ENCODE measurements around the gene ZNF79. TPM values are rescaled to one million over a fixed set of nuclear protein-coding genes. Genes with fewer than 3 reads are reported as not detected.

The ZNF79 gene
- total RNA-seq, 1 experiment from 2014 or later = 9.3 TPM

DNA sequence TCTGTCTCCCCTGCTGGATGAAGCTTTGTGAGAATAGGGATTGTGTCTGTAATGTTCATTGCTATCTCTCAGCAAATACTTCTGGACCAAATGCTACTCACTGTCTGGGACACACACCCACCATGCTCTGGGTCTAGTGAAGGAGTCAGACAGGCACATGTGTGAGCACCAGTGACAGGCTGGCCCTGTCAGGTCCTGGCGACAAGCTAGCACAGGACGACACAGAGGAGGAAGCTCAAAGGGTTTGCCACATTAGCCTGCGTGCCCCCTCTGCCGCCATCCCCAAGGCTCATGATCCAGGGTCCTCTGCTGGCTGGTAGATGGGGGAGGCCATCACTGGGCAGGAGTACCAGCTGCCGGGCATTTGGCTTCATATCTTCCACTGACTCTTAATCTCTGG lies 50.4 kb downstream of the ZNF79 start:
- CTCF ChIA-PET = interaction anchor here (0.9 to 1.7 kb wide), 2 partner anchors 16 to 595 kb away, joined by 3 to 5 read pairs; no protein-coding TSS in a partner anchor
- intact Hi-C loops (cut with micrococcal nuclease) = no loop called here
- Mint-ChIP-seq H3K27ac (ENCODE audit: low read depth, unreplicated experiment) (no peak overlapping the region), H3K4me1 (ENCODE audit: insufficient read depth, unreplicated experiment) (no peaks in the 10 kb centered on the region), H3K27me3 (ENCODE audit: insufficient read depth, unreplicated experiment) (no peaks in the 10 kb centered on the region), H3K36me3 (ENCODE audit: insufficient read depth, unreplicated experiment) (peaks cover 25% of the 10 kb centered on the region), H3K9me3 (ENCODE audit: unreplicated experiment) (no peaks in the 10 kb centered on the region), H3K4me3 (ENCODE audit: unreplicated experiment) (no peak overlapping the region)
- no TSS peak for BruUV-seq (replicated peaks)
- DNase-seq (ENCODE audit: unreplicated experiment) = no peak
- POLR2A ChIA-PET = interaction anchor here (0.6 kb wide), 1 partner anchor 18 kb away, joined by 3 read pairs; no protein-coding TSS in a partner anchor
- TF ChIP-seq, protein P1, sequence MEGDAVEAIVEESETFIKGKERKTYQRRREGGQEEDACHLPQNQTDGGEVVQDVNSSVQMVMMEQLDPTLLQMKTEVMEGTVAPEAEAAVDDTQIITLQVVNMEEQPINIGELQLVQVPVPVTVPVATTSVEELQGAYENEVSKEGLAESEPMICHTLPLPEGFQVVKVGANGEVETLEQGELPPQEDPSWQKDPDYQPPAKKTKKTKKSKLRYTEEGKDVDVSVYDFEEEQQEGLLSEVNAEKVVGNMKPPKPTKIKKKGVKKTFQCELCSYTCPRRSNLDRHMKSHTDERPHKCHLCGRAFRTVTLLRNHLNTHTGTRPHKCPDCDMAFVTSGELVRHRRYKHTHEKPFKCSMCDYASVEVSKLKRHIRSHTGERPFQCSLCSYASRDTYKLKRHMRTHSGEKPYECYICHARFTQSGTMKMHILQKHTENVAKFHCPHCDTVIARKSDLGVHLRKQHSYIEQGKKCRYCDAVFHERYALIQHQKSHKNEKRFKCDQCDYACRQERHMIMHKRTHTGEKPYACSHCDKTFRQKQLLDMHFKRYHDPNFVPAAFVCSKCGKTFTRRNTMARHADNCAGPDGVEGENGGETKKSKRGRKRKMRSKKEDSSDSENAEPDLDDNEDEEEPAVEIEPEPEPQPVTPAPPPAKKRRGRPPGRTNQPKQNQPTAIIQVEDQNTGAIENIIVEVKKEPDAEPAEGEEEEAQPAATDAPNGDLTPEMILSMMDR (IDR thresholded peaks at IDR 0.05; ENCODE audit: unreplicated experiment) = no peak

- no peaks in the 10 kb centered on the region for H3K9me3 Mint-ChIP-seq (ENCODE audit: unreplicated experiment)
- BruUV-seq (replicated peaks) = no TSS peak
- H3K27me3 Mint-ChIP-seq (ENCODE audit: insufficient read depth, unreplicated experiment) = no peaks in the 10 kb centered on the region
- H3K27ac Mint-ChIP-seq (ENCODE audit: low read depth, unreplicated experiment) = no peak overlapping the region
- POLR2A ChIA-PET = no interaction called here
- no peaks in the 10 kb centered on the region for H3K4me1 Mint-ChIP-seq (ENCODE audit: insufficient read depth, unreplicated experiment)
- no peak for DNase-seq (ENCODE audit: unreplicated experiment)
- CTCF ChIA-PET = interaction anchor here (1.4 kb wide), 1 partner anchor 24 kb away, joined by 4 read pairs; no protein-coding TSS in a partner anchor
- no peak overlapping the region for H3K4me3 Mint-ChIP-seq (ENCODE audit: unreplicated experiment)
- TF ChIP-seq, protein P1 (IDR thresholded peaks at IDR 0.05; ENCODE audit: unreplicated experiment) = no peak
- H3K36me3 Mint-ChIP-seq (ENCODE audit: insufficient read depth, unreplicated experiment) = peaks cover 49% of the 10 kb centered on the region
- intact Hi-C loops (cut with micrococcal nuclease) = no loop called here
Measured at GRCh38 chr9:127479507-127480081, 55.4 kb downstream of the ZNF79 start.

DNA sequence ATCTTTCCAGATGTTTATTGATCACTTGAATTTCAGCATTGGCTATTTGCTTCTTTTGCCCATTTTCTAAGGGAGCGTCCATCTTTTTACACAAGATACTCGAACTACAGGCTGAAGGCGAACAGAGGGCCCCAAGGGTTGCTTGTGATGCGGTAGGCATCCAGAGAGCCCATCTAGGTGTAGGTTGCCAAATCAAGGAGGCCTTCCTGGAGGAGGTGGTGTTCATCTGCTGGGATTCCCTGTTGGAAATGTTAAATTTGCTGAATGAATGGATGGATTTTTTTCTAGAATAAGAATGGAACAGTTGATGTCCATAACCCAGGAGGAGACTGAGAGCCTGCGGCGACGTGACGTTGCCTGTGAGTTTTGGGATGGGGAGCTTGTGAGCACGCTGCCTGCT lies 58.5 kb downstream of the ZNF79 start:
- intact Hi-C loops (cut with micrococcal nuclease) = no loop called here
- Mint-ChIP-seq H3K27ac (ENCODE audit: low read depth, unreplicated experiment) (no peak overlapping the region), H3K4me3 (ENCODE audit: unreplicated experiment) (no peak overlapping the region), H3K9me3 (ENCODE audit: unreplicated experiment) (no peaks in the 10 kb centered on the region), H3K27me3 (ENCODE audit: insufficient read depth, unreplicated experiment) (no peaks in the 10 kb centered on the region), H3K4me1 (ENCODE audit: insufficient read depth, unreplicated experiment) (no peaks in the 10 kb centered on the region), H3K36me3 (ENCODE audit: insufficient read depth, unreplicated experiment) (peaks cover 45% of the 10 kb centered on the region)
- CTCF ChIA-PET = interaction anchor here (0.6 kb wide), 1 partner anchor 22 kb away, joined by 3 read pairs; no protein-coding TSS in a partner anchor
- BruUV-seq (replicated peaks) = no TSS peak
- no peak for DNase-seq (ENCODE audit: unreplicated experiment)
- TF ChIP-seq, protein P1 (IDR thresholded peaks at IDR 0.05; ENCODE audit: unreplicated experiment) = no peak
- POLR2A ChIA-PET = no interaction called here

DNA sequence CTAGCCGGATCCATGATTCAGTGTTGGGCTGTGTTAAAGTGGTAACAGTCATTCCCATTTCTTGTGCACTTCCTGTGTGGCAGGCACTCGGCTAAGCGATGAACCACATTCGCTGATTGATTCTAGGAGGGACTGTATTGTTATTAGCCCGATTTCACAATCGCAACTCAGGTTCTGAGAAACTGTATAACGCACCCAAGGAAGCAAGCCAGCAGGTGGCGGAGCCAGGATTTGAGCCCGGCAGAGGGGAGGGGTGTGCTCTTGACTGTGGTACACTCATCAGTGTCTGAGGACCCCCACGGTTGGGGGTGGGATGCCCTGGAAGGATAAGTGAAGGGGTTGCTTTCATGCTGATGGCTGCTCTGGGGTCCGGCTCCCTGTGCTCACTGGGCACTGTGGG lies 61.8 kb downstream of the ZNF79 start:
- H3K4me3 Mint-ChIP-seq (ENCODE audit: unreplicated experiment) = no peak overlapping the region

More for the DNA sequence above, 61.8 kb downstream of the ZNF79 start:
- no TSS peak for BruUV-seq (replicated peaks)
- DNase-seq (ENCODE audit: unreplicated experiment) = no peak
- H3K9me3 Mint-ChIP-seq (ENCODE audit: unreplicated experiment) = no peaks in the 10 kb centered on the region
- H3K36me3 Mint-ChIP-seq (ENCODE audit: insufficient read depth, unreplicated experiment) = peaks cover 70% of the 10 kb centered on the region
- ChIA-PET POLR2A (no interaction called here), CTCF (interaction anchor here (0.6 kb wide), 1 partner anchor 31 kb away, joined by 3 read pairs; no protein-coding TSS in a partner anchor)
- TF ChIP-seq, protein P1 (IDR thresholded peaks at IDR 0.05; ENCODE audit: unreplicated experiment) = no peak
- H3K4me1 Mint-ChIP-seq (ENCODE audit: insufficient read depth, unreplicated experiment) = no peaks in the 10 kb centered on the region
- H3K27ac Mint-ChIP-seq (ENCODE audit: low read depth, unreplicated experiment) = no peak overlapping the region
- intact Hi-C loops (cut with micrococcal nuclease) = no loop called here
- H3K27me3 Mint-ChIP-seq (ENCODE audit: insufficient read depth, unreplicated experiment) = no peaks in the 10 kb centered on the region

Measured in MCF 10A (cell line).